ENCODE results near the gene CDC73. TPM values are rescaled to one million over a fixed set of nuclear protein-coding genes. Genes with fewer than 3 reads are reported as not detected.
A peak's percentile ranks its signal among the peaks of the same experiment; 100 is the strongest.

CDC73 gene
- total and polyA plus RNA-seq, 2 donors (not counting 1 experiment from before 2014, with no cell fraction given) = 18.7 to 69.8 TPM

- H3K4me1 ChIP-seq (ENCODE audit: control insufficient read depth, extremely low read depth, insufficient read depth, low read length) = no peaks in the 10 kb centered on the region
- no peaks in the 10 kb centered on the region for H3K79me2 ChIP-seq (ENCODE audit: control insufficient read depth, insufficient read depth, low read length)
- no peaks in the 10 kb centered on the region for H3K36me3 ChIP-seq (ENCODE audit: control insufficient read depth, insufficient read depth, low read length)
- TF ChIP-seq CTCF (conservative IDR thresholded peaks at IDR 0.05 in 1 of 2, IDR thresholded peaks at IDR 0.05 in 1 of 2; ENCODE audit: low read depth in 1 of 2, low read length in 2 of 2) = no peak
- no peak for TF ChIP-seq EZH2 (IDR thresholded peaks at IDR 0.05; ENCODE audit: low read length, missing control alignments)
- no peak overlapping the region for H3K4me2 ChIP-seq (ENCODE audit: extremely low read depth, insufficient read depth, low read length)
- no peak for DNase-seq (ENCODE audit: low read depth in 2 of 2)
- H3K9me3 ChIP-seq (ENCODE audit: control insufficient read depth, insufficient read depth, low read depth, low read length) = no peaks in the 10 kb centered on the region
- H2AFZ ChIP-seq (ENCODE audit: low read length) = no peak overlapping the region
- no peak overlapping the region for H3K4me3 ChIP-seq (replicated peaks in 1 of 4; ENCODE audit: control extremely low read depth in 1 of 4, insufficient read depth in 1 of 4, low read depth in 3 of 4, low read length in 4 of 4)
- no peak overlapping the region for H3K27ac ChIP-seq (ENCODE audit: insufficient read depth, low read length)
- no peak overlapping the region for H3K9ac ChIP-seq (ENCODE audit: insufficient read depth, low read length)
- H3K27me3 ChIP-seq (ENCODE audit: control insufficient read depth, insufficient read depth, low read length) = no peaks in the 10 kb centered on the region
- no peaks in the 10 kb centered on the region for H4K20me1 ChIP-seq (ENCODE audit: control insufficient read depth, extremely low read depth, insufficient read depth, low read length)
Measured at GRCh38 chr1:193278968-193279367, 157.1 kb downstream of the CDC73 start.

- H3K4me1 ChIP-seq (ENCODE audit: control insufficient read depth, extremely low read depth, insufficient read depth, low read length) = no peaks in the 10 kb centered on the region
- H3K27ac ChIP-seq (ENCODE audit: insufficient read depth, low read length) = no peak overlapping the region
- H4K20me1 ChIP-seq (ENCODE audit: control insufficient read depth, extremely low read depth, insufficient read depth, low read length) = no peaks in the 10 kb centered on the region
- H3K9ac ChIP-seq (ENCODE audit: insufficient read depth, low read length) = no peak overlapping the region
- no peak overlapping the region for H3K4me2 ChIP-seq (ENCODE audit: extremely low read depth, insufficient read depth, low read length)
- H2AFZ ChIP-seq (ENCODE audit: low read length) = no peak overlapping the region
- H3K27me3 ChIP-seq (ENCODE audit: control insufficient read depth, insufficient read depth, low read length) = no peaks in the 10 kb centered on the region
- no peaks in the 10 kb centered on the region for H3K36me3 ChIP-seq (ENCODE audit: control insufficient read depth, insufficient read depth, low read length)
- no peak overlapping the region for H3K4me3 ChIP-seq (replicated peaks in 1 of 4; ENCODE audit: control extremely low read depth in 1 of 4, insufficient read depth in 1 of 4, low read depth in 3 of 4, low read length in 4 of 4)
- H3K9me3 ChIP-seq (ENCODE audit: control insufficient read depth, insufficient read depth, low read depth, low read length) = no peaks in the 10 kb centered on the region
- no peak for DNase-seq (ENCODE audit: low read depth in 2 of 2)
- TF ChIP-seq EZH2 (IDR thresholded peaks at IDR 0.05; ENCODE audit: low read length, missing control alignments) = no peak
- TF ChIP-seq CTCF (conservative IDR thresholded peaks at IDR 0.05 in 1 of 2, IDR thresholded peaks at IDR 0.05 in 1 of 2; ENCODE audit: low read depth in 1 of 2, low read length in 2 of 2) = no peak
- H3K79me2 ChIP-seq (ENCODE audit: control insufficient read depth, insufficient read depth, low read length) = no peaks in the 10 kb centered on the region
Measured at GRCh38 chr1:193281894-193282293, 160.1 kb downstream of the CDC73 start.

- Histone ChIP-seq H4K20me1 (ENCODE audit: control insufficient read depth, extremely low read depth, insufficient read depth, low read length) (no peaks in the 10 kb centered on the region), H3K4me2 (ENCODE audit: extremely low read depth, insufficient read depth, low read length) (no peak overlapping the region), H3K27ac (ENCODE audit: insufficient read depth, low read length) (no peak overlapping the region), H3K27me3 (ENCODE audit: control insufficient read depth, insufficient read depth, low read length) (no peaks in the 10 kb centered on the region), H3K4me3 (replicated peaks in 1 of 4; ENCODE audit: control extremely low read depth in 1 of 4, insufficient read depth in 1 of 4, low read depth in 3 of 4, low read length in 4 of 4) (no peak overlapping the region), H3K9ac (ENCODE audit: insufficient read depth, low read length) (no peak overlapping the region), H3K4me1 (ENCODE audit: control insufficient read depth, extremely low read depth, insufficient read depth, low read length) (no peaks in the 10 kb centered on the region), H3K79me2 (ENCODE audit: control insufficient read depth, insufficient read depth, low read length) (no peaks in the 10 kb centered on the region), H3K36me3 (ENCODE audit: control insufficient read depth, insufficient read depth, low read length) (no peaks in the 10 kb centered on the region), H2AFZ (ENCODE audit: low read length) (no peak overlapping the region), H3K9me3 (ENCODE audit: control insufficient read depth, insufficient read depth, low read depth, low read length) (no peaks in the 10 kb centered on the region)
- TF ChIP-seq CTCF (conservative IDR thresholded peaks at IDR 0.05 in 1 of 2, IDR thresholded peaks at IDR 0.05 in 1 of 2; ENCODE audit: low read depth in 1 of 2, low read length in 2 of 2) (no peak), EZH2 (IDR thresholded peaks at IDR 0.05; ENCODE audit: low read length, missing control alignments) (no peak)
- DNase-seq (ENCODE audit: low read depth in 2 of 2) = peak; percentile 16 to 65
Measured at GRCh38 chr1:193283016-193283415, 161.2 kb downstream of the CDC73 start.
